Endothelial cell (in vitro differentiated cells): ENCODE results near the gene LITAFD. TPM values are rescaled to one million over a fixed set of nuclear protein-coding genes. Genes with fewer than 3 reads are reported as not detected.

Source experiments
- DNase-seq: peaks from one replicate; pipeline ENCODE4 v3.0.0; 2021; ENCODE audit warnings: low spot score
- H3K27ac Mint-ChIP-seq: one replicate; pipeline ENCODE4 v1.8.0; 2021; ENCODE audit warnings: mixed read lengths, inconsistent platforms; ENCODE audit not compliant: unreplicated experiment
- H3K27me3 Mint-ChIP-seq: one replicate; pipeline ENCODE4 v1.8.0; 2021; ENCODE audit warnings: mild to moderate bottlenecking, moderate library complexity, mixed read lengths, inconsistent platforms; ENCODE audit not compliant: unreplicated experiment
- H3K36me3 Mint-ChIP-seq: one replicate; pipeline ENCODE4 v1.8.0; 2021; ENCODE audit warnings: mild to moderate bottlenecking, low read depth, mixed read lengths, inconsistent platforms; ENCODE audit not compliant: unreplicated experiment
- H3K4me1 Mint-ChIP-seq: one replicate; pipeline ENCODE4 v1.8.0; 2021; ENCODE audit warnings: mild to moderate bottlenecking, mixed read lengths, inconsistent platforms; ENCODE audit not compliant: unreplicated experiment
- H3K4me3 Mint-ChIP-seq: one replicate; pipeline ENCODE4 v1.8.0; 2021; ENCODE audit warnings: mild to moderate bottlenecking, mixed read lengths, inconsistent platforms; ENCODE audit not compliant: unreplicated experiment
- H3K9me3 Mint-ChIP-seq: one replicate; pipeline ENCODE4 v1.8.0; 2021; ENCODE audit warnings: mixed read lengths, inconsistent platforms; ENCODE audit not compliant: unreplicated experiment
- total RNA-seq: library from RNA; stranded (reverse); fragmentation: NEBNext Ultra II Directional; extraction: Animal tissue kit (Norgen Biotek cat#: 25700); gene quantifications from one replicate; pipeline ENCODE4 v1.2.1, GENCODE V29; 2021; ENCODE audit not compliant: unreplicated experiment
- TF ChIP-seq, protein P1 (sequence below): fragments of 200-600 bp; sonication (generic); IDR thresholded peaks from one replicate; pipeline ENCODE4 v1.5.0; 2021; ENCODE audit warnings: antibody characterized with exemption; ENCODE audit not compliant: unreplicated experiment

The LITAFD gene
- total RNA-seq, 1 donor from 2014 or later: not detected

DNA sequence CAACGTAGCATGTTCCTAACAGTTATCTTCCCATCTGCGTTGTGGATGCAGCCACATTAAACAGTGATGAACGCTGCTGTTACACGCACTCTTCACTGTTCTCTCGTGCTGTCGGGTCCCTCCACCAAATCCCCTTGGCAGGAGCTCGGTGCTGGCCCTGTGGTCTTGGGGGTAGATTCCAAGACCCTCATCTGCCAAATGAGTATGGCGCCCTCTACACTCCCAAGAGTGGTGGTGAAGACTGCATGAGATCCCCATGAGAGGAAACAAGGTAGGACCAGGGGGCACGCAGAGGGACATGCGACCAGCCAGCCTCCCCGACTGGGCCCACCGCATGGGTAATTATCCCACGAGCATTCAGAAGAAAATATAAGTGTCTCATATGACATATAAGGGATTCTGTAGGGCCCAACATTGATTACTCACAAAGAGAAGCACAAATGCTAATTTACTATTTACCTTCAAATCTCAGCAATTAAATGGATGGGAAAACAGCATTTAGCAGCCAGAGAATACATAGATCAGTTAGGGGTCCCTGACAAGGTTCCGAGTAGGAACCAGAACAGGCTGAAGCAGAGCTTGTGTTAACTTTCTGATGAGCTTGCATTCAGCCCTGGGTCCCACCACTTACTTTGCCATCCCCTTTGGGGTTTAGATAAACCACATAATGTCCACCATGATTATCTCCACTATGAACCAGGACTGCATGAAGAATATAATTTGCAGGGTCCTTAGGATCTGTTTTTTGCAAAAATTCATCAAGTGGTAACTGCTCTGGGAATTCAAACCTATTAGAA lies 23.8 kb downstream of the LITAFD start:
- H3K36me3 Mint-ChIP-seq: peaks cover 48% of the 10 kb centered on the region
- DNase-seq: no peak
- H3K4me1 Mint-ChIP-seq: peaks cover 4% of the 10 kb centered on the region
- H3K9me3 Mint-ChIP-seq: no peaks in the 10 kb centered on the region
- H3K4me3 Mint-ChIP-seq: no peak overlapping the region
- peaks cover 4% of the 10 kb centered on the region for H3K27me3 Mint-ChIP-seq
- TF ChIP-seq, protein P1, sequence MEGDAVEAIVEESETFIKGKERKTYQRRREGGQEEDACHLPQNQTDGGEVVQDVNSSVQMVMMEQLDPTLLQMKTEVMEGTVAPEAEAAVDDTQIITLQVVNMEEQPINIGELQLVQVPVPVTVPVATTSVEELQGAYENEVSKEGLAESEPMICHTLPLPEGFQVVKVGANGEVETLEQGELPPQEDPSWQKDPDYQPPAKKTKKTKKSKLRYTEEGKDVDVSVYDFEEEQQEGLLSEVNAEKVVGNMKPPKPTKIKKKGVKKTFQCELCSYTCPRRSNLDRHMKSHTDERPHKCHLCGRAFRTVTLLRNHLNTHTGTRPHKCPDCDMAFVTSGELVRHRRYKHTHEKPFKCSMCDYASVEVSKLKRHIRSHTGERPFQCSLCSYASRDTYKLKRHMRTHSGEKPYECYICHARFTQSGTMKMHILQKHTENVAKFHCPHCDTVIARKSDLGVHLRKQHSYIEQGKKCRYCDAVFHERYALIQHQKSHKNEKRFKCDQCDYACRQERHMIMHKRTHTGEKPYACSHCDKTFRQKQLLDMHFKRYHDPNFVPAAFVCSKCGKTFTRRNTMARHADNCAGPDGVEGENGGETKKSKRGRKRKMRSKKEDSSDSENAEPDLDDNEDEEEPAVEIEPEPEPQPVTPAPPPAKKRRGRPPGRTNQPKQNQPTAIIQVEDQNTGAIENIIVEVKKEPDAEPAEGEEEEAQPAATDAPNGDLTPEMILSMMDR: peak; percentile 44
- no peak overlapping the region for H3K27ac Mint-ChIP-seq

DNA sequence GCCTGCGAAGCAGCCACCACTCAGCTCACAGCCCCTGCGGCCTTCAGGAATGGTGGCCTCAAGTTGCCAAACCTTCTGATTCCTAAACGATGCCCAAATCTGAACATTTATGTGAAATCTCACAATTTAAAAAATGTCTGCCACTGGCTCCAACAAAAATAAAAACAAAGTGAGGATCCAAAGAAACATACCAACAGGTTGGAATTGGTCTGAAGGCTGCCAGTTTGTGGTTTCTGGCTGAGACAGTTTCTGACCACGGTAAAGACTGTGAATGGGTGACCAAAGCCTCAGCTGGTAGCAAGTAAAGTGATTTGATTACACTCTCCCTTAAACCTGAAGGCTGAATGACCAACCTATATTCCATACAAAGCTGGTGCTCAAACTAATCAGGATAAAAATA lies 24.9 kb downstream of the LITAFD start:
- H3K27ac Mint-ChIP-seq: peak overlapping the region; percentile 8
- H3K36me3 Mint-ChIP-seq: peaks cover 48% of the 10 kb centered on the region
- no peaks in the 10 kb centered on the region for H3K9me3 Mint-ChIP-seq
- TF ChIP-seq, protein P1: no peak
- no peak overlapping the region for H3K4me3 Mint-ChIP-seq
- peaks cover 4% of the 10 kb centered on the region for H3K27me3 Mint-ChIP-seq
- DNase-seq: no peak
- no peaks in the 10 kb centered on the region for H3K4me1 Mint-ChIP-seq

DNA sequence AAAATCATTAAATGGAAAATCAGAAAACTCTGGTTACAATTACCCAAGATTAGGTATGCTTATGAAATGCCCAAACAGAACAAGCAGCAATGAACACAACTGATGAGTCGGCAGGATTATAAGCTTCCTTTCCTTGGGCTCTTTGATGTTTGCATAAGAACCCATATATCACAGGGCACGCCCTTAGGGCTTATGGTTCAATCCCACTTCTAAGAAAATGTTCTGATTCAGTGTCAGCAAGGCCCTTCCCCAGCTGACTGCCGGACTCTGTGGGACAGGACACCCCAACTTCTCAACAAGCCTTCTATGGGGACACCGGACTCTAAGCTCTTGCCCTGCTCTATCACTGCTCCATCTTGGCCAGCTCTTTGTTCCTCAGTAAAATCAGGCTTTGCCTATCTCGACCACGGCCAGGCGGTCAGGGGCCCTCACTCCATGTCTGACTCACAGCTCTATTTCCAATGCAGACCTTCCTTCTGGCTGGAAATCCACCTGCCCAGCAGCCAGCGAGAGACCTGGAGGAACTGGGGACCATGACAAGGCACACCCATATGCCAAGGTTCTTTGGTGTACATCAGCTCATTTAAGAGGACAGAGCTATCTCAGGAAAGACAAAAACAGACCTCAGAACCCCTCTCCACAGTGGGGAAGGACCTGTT lies 26.8 kb downstream of the LITAFD start:
- Mint-ChIP-seq H3K4me3 (peak overlapping the region; percentile 22), H3K36me3 (peaks cover 51% of the 10 kb centered on the region), H3K9me3 (no peaks in the 10 kb centered on the region), H3K27me3 (peaks cover 4% of the 10 kb centered on the region), H3K27ac (no peak overlapping the region), H3K4me1 (no peaks in the 10 kb centered on the region)
- TF ChIP-seq, protein P1: no peak
- DNase-seq: no peak

DNA sequence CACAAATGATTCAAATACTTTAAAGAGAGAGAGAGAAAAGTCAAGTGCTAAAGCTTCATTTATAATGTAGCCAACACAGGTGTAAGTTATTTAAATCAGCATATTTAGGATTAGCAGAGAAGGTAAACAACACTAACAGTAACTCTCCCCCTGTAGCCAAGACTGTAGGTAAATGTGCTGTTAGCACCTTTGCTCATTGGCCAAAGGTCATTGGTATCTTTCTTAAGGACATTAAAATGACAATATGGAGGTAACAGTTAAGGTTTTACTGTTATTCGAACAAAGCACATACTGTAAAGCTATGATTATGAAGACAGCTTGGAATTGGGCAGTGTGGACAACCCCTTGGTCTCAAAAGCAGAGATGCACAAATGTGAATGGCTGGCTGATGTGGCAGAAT lies 28.7 kb downstream of the LITAFD start:
- Mint-ChIP-seq H3K4me3 (peak overlapping the region; percentile 43), H3K9me3 (no peaks in the 10 kb centered on the region), H3K36me3 (peaks cover 49% of the 10 kb centered on the region), H3K27ac (no peak overlapping the region), H3K4me1 (no peaks in the 10 kb centered on the region), H3K27me3 (peaks cover 3% of the 10 kb centered on the region)
- TF ChIP-seq, protein P1: no peak
- no peak for DNase-seq

- Mint-ChIP-seq H3K4me3 (no peak overlapping the region), H3K9me3 (no peaks in the 10 kb centered on the region), H3K27ac (no peak overlapping the region), H3K4me1 (no peaks in the 10 kb centered on the region), H3K36me3 (peaks cover 52% of the 10 kb centered on the region), H3K27me3 (peaks cover 3% of the 10 kb centered on the region)
- TF ChIP-seq, protein P1: no peak
- no peak for DNase-seq
Measured at GRCh38 chr16:8912793-8913192, 30.6 kb downstream of the LITAFD start.
